HCT116 (cell line): ENCODE data around the gene SHROOM3. TPM values are rescaled to one million over a fixed set of nuclear protein-coding genes. Genes with fewer than 3 reads are reported as not detected.

ENCODE experiments used
- ATAC-seq: fragments of 200-7000 bp; cut with Tn5 transposase; 2 replicates; pipeline ENCODE4 v1.9.1; 2020; ENCODE audit warnings: mild to moderate bottlenecking, moderate library complexity
- BruUV-seq: library from RNA; stranded (reverse); fragments of 400-500 nt; replicated peaks from 2 replicates; lab custom pipeline; 2021; lab: Mats Ljungman, UMichigan
- CTCF ChIA-PET: fragments of 300-600 bp; sonication (Branson Sonifier 250); formaldehyde crosslinking; loops from one replicate; lab custom pipeline; 2021; ENCODE audit warnings: antibody characterized with exemption; lab: Charles Lee
- POLR2A ChIA-PET: fragments of 300-600, 350-600 bp; sonication (Branson Sonifier 250); formaldehyde crosslinking; loops from one replicate; lab custom pipeline; 2021; ENCODE audit warnings: antibody characterized with exemption; lab: Charles Lee
- RAD21 ChIA-PET, 2 experiments: fragments of 300-600 bp; sonication (Branson Sonifier 250); formaldehyde crosslinking; loops; one replicate each; lab custom pipeline; 2023; ENCODE audit warnings: low total read pairs in 2 of 2; ENCODE audit not compliant: uncharacterized antibody in 2 of 2, unreplicated experiment in 2 of 2, low non-redundant PET in 1 of 2; lab: Charles Lee
- DNase-seq: peaks from one replicate; pipeline ENCODE4 v3.0.0-alpha.2; 2010; ENCODE audit warnings: low read depth, low spot score
- H2AFZ ChIP-seq: fragments of 200-600 bp; shearing (Covaris generic), sonication (generic); 2 replicates; pipeline ENCODE4 v1.6.1; 2017; ENCODE audit warnings: low read depth, mixed run types, mixed read lengths, antibody characterized with exemption, low read length; ENCODE audit not compliant: poor library complexity, severe bottlenecking
- H3K27ac ChIP-seq: 2 replicates; pipeline ENCODE4 v1.5.1; 2012; ENCODE audit warnings: low read depth, low read length
- H3K27me3 ChIP-seq: fragments of 200-600 bp; sonication (generic); 2 replicates; pipeline ENCODE4 v1.6.1; 2016; ENCODE audit warnings: mixed run types, low read length, mixed read lengths; ENCODE audit not compliant: insufficient read depth
- H3K36me3 ChIP-seq, 2 experiments: fragments of 200-500 bp in 1 of 2; fragments of 200-600 bp in 1 of 2; sonication (Bioruptor generic) in 1 of 2; sonication (generic) in 1 of 2; 2 replicates each; pipeline versions ENCODE4 v1.5.1 to v1.6.1; 2014 to 2016; ENCODE audit warnings: low read length in 2 of 2, inconsistent platforms in 1 of 2, mixed read lengths in 1 of 2, mixed run types in 1 of 2; ENCODE audit not compliant: insufficient read depth in 2 of 2, control insufficient read depth in 1 of 2
- H3K4me1 ChIP-seq, 2 experiments: fragments of 200-600 bp in 1 of 2; sonication (generic) in 1 of 2; 2 replicates each; pipeline versions ENCODE4 v1.5.1 to v1.6.1; 2012 to 2017; ENCODE audit warnings: low read length in 2 of 2, inconsistent platforms in 1 of 2, mild to moderate bottlenecking in 1 of 2, mixed read lengths in 1 of 2, mixed run types in 1 of 2, moderate library complexity in 1 of 2; ENCODE audit not compliant: insufficient read depth in 2 of 2, control insufficient read depth in 1 of 2
- H3K4me2 ChIP-seq: fragments of 200-600 bp; sonication (generic); 2 replicates; pipeline ENCODE4 v1.6.1; 2017; ENCODE audit warnings: mixed run types, low read length, mixed read lengths
- H3K4me3 ChIP-seq, 2 experiments: fragments of 200-600 bp in 1 of 2; sonication (generic) in 1 of 2; replicated peaks in 1 of 2; 2 replicates each; pipeline ENCODE4 v1.5.1; 2011 to 2016; ENCODE audit warnings: low read length in 2 of 2, control low read depth in 1 of 2, low read depth in 1 of 2, mild to moderate bottlenecking in 1 of 2, mixed read lengths in 1 of 2, mixed run types in 1 of 2
- H3K79me2 ChIP-seq: fragments of 200-600 bp; sonication (generic); 2 replicates; pipeline ENCODE4 v1.6.1; 2017; ENCODE audit warnings: mild to moderate bottlenecking, mixed run types, low read length, moderate library complexity, mixed read lengths; ENCODE audit not compliant: insufficient read depth
- H3K9ac ChIP-seq: fragments of 200-600 bp; sonication (generic); 2 replicates; pipeline ENCODE4 v1.6.1; 2016; ENCODE audit warnings: low read length, mixed read lengths
- H3K9me2 ChIP-seq: fragments of 200-600 bp; sonication (generic), shearing (Covaris generic); 2 replicates; pipeline ENCODE4 v1.6.1; 2017; ENCODE audit warnings: mixed run types, mild to moderate bottlenecking, moderate library complexity; ENCODE audit not compliant: insufficient read depth
- H3K9me3 ChIP-seq, 2 experiments: fragments of 200-500 bp in 1 of 2; fragments of 200-600 bp in 1 of 2; sonication (Bioruptor generic) in 1 of 2; sonication (generic) in 1 of 2; 2 replicates each; pipeline ENCODE4 v1.6.1; 2014 to 2017; ENCODE audit warnings: low read length in 2 of 2, mixed read lengths in 2 of 2, inconsistent platforms in 1 of 2, low read depth in 1 of 2, mild to moderate bottlenecking in 1 of 2, mixed run types in 1 of 2, moderate library complexity in 1 of 2; ENCODE audit not compliant: control insufficient read depth in 1 of 2, insufficient read depth in 1 of 2
- H4K20me1 ChIP-seq: fragments of 200-600 bp; sonication (generic), shearing (Covaris generic); 2 replicates; pipeline ENCODE4 v1.6.1; 2017; ENCODE audit warnings: mixed run types, mild to moderate bottlenecking, moderate library complexity; ENCODE audit not compliant: insufficient read depth
- ATF3 ChIP-seq: IDR thresholded peaks from 2 replicates; pipeline ENCODE4 v1.6.1; 2012
- CBX3 ChIP-seq: IDR thresholded peaks from 2 replicates; pipeline ENCODE4 v1.6.1; 2012; ENCODE audit warnings: low read depth
- CEBPB ChIP-seq: IDR thresholded peaks from 2 replicates; pipeline ENCODE4 v1.6.1; 2012; ENCODE audit warnings: low read depth
- EZH2 ChIP-seq: fragments of 200-600 bp; sonication (generic); IDR thresholded peaks from 2 replicates; pipeline ENCODE4 v1.6.1; 2017; ENCODE audit warnings: antibody characterized with exemption, mixed run types
- EZH2phosphoT487 ChIP-seq: fragments of 200-600 bp; IDR thresholded peaks from 2 replicates; pipeline ENCODE4 v1.6.1; 2018; ENCODE audit warnings: antibody characterized with exemption, borderline replicate concordance
- FOSL1 ChIP-seq: IDR thresholded peaks from 2 replicates; pipeline ENCODE4 v1.6.1; 2012; ENCODE audit warnings: low read depth
- JUND ChIP-seq: IDR thresholded peaks from 2 replicates; pipeline ENCODE4 v1.6.1; 2012
- POLR2A ChIP-seq: IDR thresholded peaks from 2 replicates; pipeline ENCODE4 v1.7.0; 2011; ENCODE audit warnings: borderline replicate concordance; ENCODE audit not compliant: insufficient read depth, insufficient read length; ENCODE audit errors: extremely low read depth
- REST ChIP-seq: IDR thresholded peaks from 2 replicates; pipeline ENCODE4 v1.6.1; 2012; ENCODE audit warnings: low read depth
- SIN3A ChIP-seq: IDR thresholded peaks from 2 replicates; pipeline ENCODE4 v1.6.1; 2012; ENCODE audit warnings: low read depth
- SP1 ChIP-seq: IDR thresholded peaks from 2 replicates; pipeline ENCODE4 v1.6.1; 2012; ENCODE audit warnings: low read depth
- SRF ChIP-seq: IDR thresholded peaks from 2 replicates; pipeline ENCODE4 v1.6.1; 2012; ENCODE audit warnings: low read depth
- TCF7L2 ChIP-seq: IDR thresholded peaks from 2 replicates; pipeline ENCODE4 v1.7.0; 2011; ENCODE audit warnings: borderline replicate concordance, inconsistent platforms; ENCODE audit not compliant: insufficient read depth, insufficient read length; ENCODE audit errors: extremely low read depth
- ZFX ChIP-seq: fragments of 450-650 bp; IDR thresholded peaks from 2 replicates; pipeline ENCODE4 v1.6.1; 2017
- ZNF274 ChIP-seq: fragments of 200-500 bp; sonication (Bioruptor generic); IDR thresholded peaks from 2 replicates; pipeline ENCODE4 v1.6.1; 2014; ENCODE audit warnings: mild to moderate bottlenecking, low read depth, low read length, inconsistent platforms
- intact Hi-C: fragments of 100-400 bp; cut with micrococcal nuclease; formaldehyde crosslinking; loops from 2 replicates; pipeline ENCODE4 v1.10.0; 2022
- total RNA-seq: library from RNA; stranded (reverse); gene quantifications from one replicate; pipeline ENCODE4 v1.2.1, GENCODE V29; 2021; ENCODE audit not compliant: unreplicated experiment
- TF ChIP-seq, protein P1 (sequence below), 3 experiments: fragments of 200-600 bp in 1 of 3; sonication (generic) in 1 of 3; IDR thresholded peaks in 2 of 3; conservative IDR thresholded peaks in 1 of 3; 2 replicates each; pipeline ENCODE4 v1.5.1; 2012 to 2017; ENCODE audit warnings: low read depth in 2 of 3, low read length in 2 of 3, antibody characterized with exemption in 1 of 3, borderline replicate concordance in 1 of 3, control low read depth in 1 of 3, mild to moderate bottlenecking in 1 of 3, mixed read lengths in 1 of 3, mixed run types in 1 of 3, moderate library complexity in 1 of 3; ENCODE audit not compliant: insufficient read depth in 1 of 3
- TF ChIP-seq, protein P2 (sequence below): IDR thresholded peaks from 2 replicates; pipeline ENCODE4 v1.6.1; 2011; ENCODE audit warnings: mild to moderate bottlenecking, low read length, moderate library complexity; ENCODE audit not compliant: insufficient replicate concordance; ENCODE audit errors: extremely low read depth
- TF ChIP-seq, protein P3 (sequence below): IDR thresholded peaks from 2 replicates; pipeline ENCODE4 v1.6.1; 2012

The SHROOM3 gene
- total RNA-seq, 1 experiment from 2014 or later = 22.5 TPM

DNA sequence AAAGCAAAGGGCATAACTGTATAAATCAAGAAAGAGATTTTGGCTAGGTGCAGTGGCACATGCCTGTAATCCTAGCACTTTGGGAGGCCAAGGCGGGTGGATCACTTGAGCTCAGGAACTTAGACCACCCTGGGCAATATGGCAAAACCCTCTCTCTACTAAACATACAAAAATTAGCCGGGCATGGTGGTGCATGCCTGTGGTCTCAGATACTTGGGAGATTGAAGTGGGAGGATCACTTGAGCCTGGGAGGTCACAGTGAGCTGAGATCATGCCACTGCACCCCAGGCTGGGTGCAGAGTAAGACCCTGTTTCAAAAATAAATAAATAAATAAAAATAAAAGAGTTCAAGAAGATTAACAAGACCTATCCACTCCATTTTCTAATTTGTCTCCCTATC is 235.6 kb downstream of the SHROOM3 start:
- H3K4me1 ChIP-seq = peaks cover 7 to 13% of the 10 kb centered on the region in 2 experiments; a peak in 3 of 4 replicates
- ChIA-PET CTCF (no interaction called here), POLR2A (no interaction called here), RAD21 (no interaction called here)
- BruUV-seq = no TSS peak
- H3K9me2 ChIP-seq = no peaks in the 10 kb centered on the region
- no peaks in the 10 kb centered on the region for H3K9me3 ChIP-seq
- no peaks in the 10 kb centered on the region for H4K20me1 ChIP-seq
- TF ChIP-seq ZFX (no peak), ATF3 (no peak), REST (no peak), EZH2phosphoT487 (no peak), EZH2 (no peak), POLR2A (no peak), CBX3 (no peak), FOSL1 (no peak), JUND (no peak), SP1 (no peak), TCF7L2 (no peak), SIN3A (no peak), SRF (no peak), ZNF274 (no peak), CEBPB (no peak)
- TF ChIP-seq, protein P1, sequence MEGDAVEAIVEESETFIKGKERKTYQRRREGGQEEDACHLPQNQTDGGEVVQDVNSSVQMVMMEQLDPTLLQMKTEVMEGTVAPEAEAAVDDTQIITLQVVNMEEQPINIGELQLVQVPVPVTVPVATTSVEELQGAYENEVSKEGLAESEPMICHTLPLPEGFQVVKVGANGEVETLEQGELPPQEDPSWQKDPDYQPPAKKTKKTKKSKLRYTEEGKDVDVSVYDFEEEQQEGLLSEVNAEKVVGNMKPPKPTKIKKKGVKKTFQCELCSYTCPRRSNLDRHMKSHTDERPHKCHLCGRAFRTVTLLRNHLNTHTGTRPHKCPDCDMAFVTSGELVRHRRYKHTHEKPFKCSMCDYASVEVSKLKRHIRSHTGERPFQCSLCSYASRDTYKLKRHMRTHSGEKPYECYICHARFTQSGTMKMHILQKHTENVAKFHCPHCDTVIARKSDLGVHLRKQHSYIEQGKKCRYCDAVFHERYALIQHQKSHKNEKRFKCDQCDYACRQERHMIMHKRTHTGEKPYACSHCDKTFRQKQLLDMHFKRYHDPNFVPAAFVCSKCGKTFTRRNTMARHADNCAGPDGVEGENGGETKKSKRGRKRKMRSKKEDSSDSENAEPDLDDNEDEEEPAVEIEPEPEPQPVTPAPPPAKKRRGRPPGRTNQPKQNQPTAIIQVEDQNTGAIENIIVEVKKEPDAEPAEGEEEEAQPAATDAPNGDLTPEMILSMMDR (IDR thresholded peaks at IDR 0.05 in 2 of 3, conservative IDR thresholded peaks at IDR 0.05 in 1 of 3; ENCODE audit: borderline replicate concordance in 1 of 3, insufficient read depth in 1 of 3, low read depth in 2 of 3, low read length in 2 of 3) = no peak
- TF ChIP-seq, protein P2, sequence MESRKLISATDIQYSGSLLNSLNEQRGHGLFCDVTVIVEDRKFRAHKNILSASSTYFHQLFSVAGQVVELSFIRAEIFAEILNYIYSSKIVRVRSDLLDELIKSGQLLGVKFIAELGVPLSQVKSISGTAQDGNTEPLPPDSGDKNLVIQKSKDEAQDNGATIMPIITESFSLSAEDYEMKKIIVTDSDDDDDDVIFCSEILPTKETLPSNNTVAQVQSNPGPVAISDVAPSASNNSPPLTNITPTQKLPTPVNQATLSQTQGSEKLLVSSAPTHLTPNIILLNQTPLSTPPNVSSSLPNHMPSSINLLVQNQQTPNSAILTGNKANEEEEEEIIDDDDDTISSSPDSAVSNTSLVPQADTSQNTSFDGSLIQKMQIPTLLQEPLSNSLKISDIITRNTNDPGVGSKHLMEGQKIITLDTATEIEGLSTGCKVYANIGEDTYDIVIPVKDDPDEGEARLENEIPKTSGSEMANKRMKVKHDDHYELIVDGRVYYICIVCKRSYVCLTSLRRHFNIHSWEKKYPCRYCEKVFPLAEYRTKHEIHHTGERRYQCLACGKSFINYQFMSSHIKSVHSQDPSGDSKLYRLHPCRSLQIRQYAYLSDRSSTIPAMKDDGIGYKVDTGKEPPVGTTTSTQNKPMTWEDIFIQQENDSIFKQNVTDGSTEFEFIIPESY = no peak
- TF ChIP-seq, protein P3, sequence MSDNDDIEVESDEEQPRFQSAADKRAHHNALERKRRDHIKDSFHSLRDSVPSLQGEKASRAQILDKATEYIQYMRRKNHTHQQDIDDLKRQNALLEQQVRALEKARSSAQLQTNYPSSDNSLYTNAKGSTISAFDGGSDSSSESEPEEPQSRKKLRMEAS = no peak
- H3K36me3 ChIP-seq = no peaks in the 10 kb centered on the region
- H3K79me2 ChIP-seq = no peaks in the 10 kb centered on the region
- H3K27me3 ChIP-seq = no peaks in the 10 kb centered on the region
- intact Hi-C loops = no loop called here
- no peak overlapping the region for H3K9ac ChIP-seq
- no peak overlapping the region for H3K4me3 ChIP-seq
- no peak overlapping the region for H3K27ac ChIP-seq
- DNase-seq (no peak), ATAC-seq (no peak)
- H3K4me2 ChIP-seq = no peak overlapping the region
- no peak overlapping the region for H2AFZ ChIP-seq
